OCI-LY3 (cell line): ENCODE data around the gene DNMT3A.

Experiments used
- H2AFZ ChIP-seq: fragments of 200-600, 300-600 bp; shearing (Covaris generic); 2 replicates; pipeline ENCODE4 v1.6.0; 2014; ENCODE audit warnings: antibody characterized with exemption, low read depth, low read length
- H3K27ac ChIP-seq: fragments of 200-600, 300-600 bp; sonication (generic); 2 replicates; pipeline ENCODE4 v1.5.1; 2014; ENCODE audit warnings: mild to moderate bottlenecking, low read length, moderate library complexity, mixed read lengths
- H3K27me3 ChIP-seq: fragments of 200-600, 300-600 bp; sonication (generic); 2 replicates; pipeline ENCODE4 v1.6.1; 2014; ENCODE audit warnings: low read depth, low read length, mixed read lengths
- H3K36me3 ChIP-seq: fragments of 200-600, 300-600 bp; sonication (generic); replicated peaks from 2 replicates; pipeline ENCODE3; 2014; ENCODE audit warnings: low read depth, low read length, mixed read lengths
- H3K4me1 ChIP-seq: fragments of 300-600, 200-600 bp; sonication (generic); 2 replicates; pipeline ENCODE4 v1.6.1; 2014; ENCODE audit warnings: low read length, mixed read lengths
- H3K4me2 ChIP-seq: fragments of 200-600, 300-600 bp; sonication (generic); 2 replicates; pipeline ENCODE4 v1.6.1; 2014; ENCODE audit warnings: low read length, mixed read lengths
- H3K4me3 ChIP-seq: fragments of 300-600, 200-600 bp; sonication (generic); 2 replicates; pipeline ENCODE4 v1.5.1; 2014; ENCODE audit warnings: antibody characterized with exemption, mild to moderate bottlenecking, low read length, moderate library complexity
- H3K79me2 ChIP-seq: fragments of 300-600, 200-600 bp; shearing (Covaris generic); 2 replicates; pipeline ENCODE4 v1.6.1; 2014; ENCODE audit warnings: mild to moderate bottlenecking, low read length, mixed read lengths
- H3K9ac ChIP-seq: fragments of 300-600, 200-600 bp; shearing (Covaris generic); 2 replicates; pipeline ENCODE4 v1.6.0; 2014; ENCODE audit warnings: mild to moderate bottlenecking, low read length, moderate library complexity
- H3K9me3 ChIP-seq: fragments of 200-600, 300-600 bp; shearing (Covaris generic); 2 replicates; pipeline ENCODE4 v1.6.1; 2014; ENCODE audit warnings: low read length, mixed read lengths; ENCODE audit not compliant: insufficient read depth
- H4K20me1 ChIP-seq: fragments of 200-600, 300-600 bp; sonication (generic); 2 replicates; pipeline ENCODE4 v1.6.1; 2016; ENCODE audit warnings: low read length, mixed read lengths; ENCODE audit not compliant: insufficient read depth
- CTCF ChIP-seq: fragments of 200-600, 300-600 bp; sonication (generic); IDR thresholded peaks from 2 replicates; pipeline ENCODE4 v1.5.1; 2014; ENCODE audit warnings: antibody characterized with exemption, low read length, low read depth
- EZH2phosphoT487 ChIP-seq: fragments of 200-600 bp; shearing (Covaris generic); IDR thresholded peaks from 2 replicates; pipeline ENCODE4 v1.6.1; 2018; ENCODE audit warnings: antibody characterized with exemption, mixed run types, low read depth

DNMT3A gene

GRCh38 chr2:25253153-25253626 is 88.5 kb downstream of the DNMT3A start:
- no peak overlapping the region for H3K9ac ChIP-seq
- H3K4me3 ChIP-seq = no peak overlapping the region
- H3K36me3 ChIP-seq = no peaks in the 10 kb centered on the region
- TF ChIP-seq EZH2phosphoT487 (no peak), CTCF (no peak)
- no peaks in the 10 kb centered on the region for H3K79me2 ChIP-seq
- no peaks in the 10 kb centered on the region for H3K27me3 ChIP-seq
- no peaks in the 10 kb centered on the region for H4K20me1 ChIP-seq
- no peak overlapping the region for H3K27ac ChIP-seq
- H3K9me3 ChIP-seq = no peaks in the 10 kb centered on the region
- H3K4me2 ChIP-seq = no peak overlapping the region
- 0 out of 2 replicates have a peak, but pooled peaks cover 5% of the 10 kb centered on the region for H3K4me1 ChIP-seq
- H2AFZ ChIP-seq = no peak overlapping the region

- Histone ChIP-seq H3K79me2 (no peaks in the 10 kb centered on the region), H3K4me1 (0 out of 2 replicates have a peak, but pooled peaks cover 5% of the 10 kb centered on the region), H3K27me3 (no peaks in the 10 kb centered on the region), H3K9ac (peak overlapping the region; percentile 65), H3K9me3 (no peaks in the 10 kb centered on the region), H4K20me1 (no peaks in the 10 kb centered on the region), H3K27ac (no peak overlapping the region), H3K4me2 (peak overlapping the region; percentile 70), H3K36me3 (no peaks in the 10 kb centered on the region), H3K4me3 (peak overlapping the region; percentile 77), H2AFZ (peak overlapping the region; percentile 54; the same call in 1 of the 2 replicates)
- no peak for TF ChIP-seq EZH2phosphoT487
- no peak for TF ChIP-seq CTCF
Observed at GRCh38 chr2:25252291-25253152, 89.2 kb downstream of the DNMT3A start.

- TF ChIP-seq CTCF (no peak), EZH2phosphoT487 (no peak)
- Histone ChIP-seq H3K9me3 (no peaks in the 10 kb centered on the region), H3K27ac (no peak overlapping the region), H3K27me3 (no peaks in the 10 kb centered on the region), H3K9ac (peak overlapping the region; percentile 65), H3K4me2 (peak overlapping the region; percentile 69), H3K4me3 (peak overlapping the region; percentile 77), H3K4me1 (0 out of 2 replicates have a peak, but pooled peaks cover 5% of the 10 kb centered on the region), H3K79me2 (no peaks in the 10 kb centered on the region), H2AFZ (no peak overlapping the region), H3K36me3 (no peaks in the 10 kb centered on the region), H4K20me1 (no peaks in the 10 kb centered on the region)
Observed at GRCh38 chr2:25251422-25252273, 90.1 kb downstream of the DNMT3A start.

- H3K4me1 ChIP-seq = 0 out of 2 replicates have a peak, but pooled peaks cover 5% of the 10 kb centered on the region
- H3K4me3 ChIP-seq = peak overlapping the region; percentile 77
- H3K27me3 ChIP-seq = no peaks in the 10 kb centered on the region
- TF ChIP-seq CTCF = no peak
- TF ChIP-seq EZH2phosphoT487 = no peak
- H4K20me1 ChIP-seq = no peaks in the 10 kb centered on the region
- no peak overlapping the region for H2AFZ ChIP-seq
- H3K79me2 ChIP-seq = no peaks in the 10 kb centered on the region
- peak overlapping the region; percentile 69 for H3K4me2 ChIP-seq
- no peak overlapping the region for H3K27ac ChIP-seq
- no peaks in the 10 kb centered on the region for H3K36me3 ChIP-seq
- peak overlapping the region; percentile 65; the same call in 1 of the 2 replicates for H3K9ac ChIP-seq
- H3K9me3 ChIP-seq = no peaks in the 10 kb centered on the region
Observed at GRCh38 chr2:25251071-25251421, 90.7 kb downstream of the DNMT3A start.
